Transverse colon (tissue), 3 donors: Measurements from ENCODE around the gene KIAA1549.

Experiments
- CTCF ChIP-seq, 5 experiments: fragments of 200-600 bp in 3 of 5; fragments of 450-650 bp in 2 of 5; sonication (generic) in 3 of 5; IDR thresholded peaks; 1 replicate in 2 of 5; 2 replicates in 3 of 5; pipeline ENCODE4 v1.5.1; 2016 to 2017; ENCODE audit warnings: antibody characterized with exemption in 5 of 5, inconsistent platforms in 3 of 5, mild to moderate bottlenecking in 2 of 5, moderate library complexity in 1 of 5
- EP300 ChIP-seq: sonication (generic); formaldehyde crosslinking; IDR thresholded peaks from one replicate; pipeline ENCODE4 v1.6.1; 2017; ENCODE audit warnings: antibody characterized with exemption, low read depth
- POLR2A ChIP-seq: fragments of 450-650 bp; IDR thresholded peaks from one replicate; pipeline ENCODE4 v1.6.1; 2016; ENCODE audit warnings: antibody characterized with exemption, mild to moderate bottlenecking, moderate library complexity

GRCh38 chr7:138813945-138814344 is 167.2 kb downstream of the KIAA1549 start:
- TF ChIP-seq CTCF (IDR thresholded peaks at IDR 0.05) (no peak), POLR2A (no peak), EP300 (no peak)
